ENCODE measurements around the gene ACTL9. TPM values are rescaled to one million over a fixed set of nuclear protein-coding genes. Genes with fewer than 3 reads are reported as not detected.

Gene ACTL9
- total RNA-seq, 2 experiments from 2014 or later = not detected

DNA sequence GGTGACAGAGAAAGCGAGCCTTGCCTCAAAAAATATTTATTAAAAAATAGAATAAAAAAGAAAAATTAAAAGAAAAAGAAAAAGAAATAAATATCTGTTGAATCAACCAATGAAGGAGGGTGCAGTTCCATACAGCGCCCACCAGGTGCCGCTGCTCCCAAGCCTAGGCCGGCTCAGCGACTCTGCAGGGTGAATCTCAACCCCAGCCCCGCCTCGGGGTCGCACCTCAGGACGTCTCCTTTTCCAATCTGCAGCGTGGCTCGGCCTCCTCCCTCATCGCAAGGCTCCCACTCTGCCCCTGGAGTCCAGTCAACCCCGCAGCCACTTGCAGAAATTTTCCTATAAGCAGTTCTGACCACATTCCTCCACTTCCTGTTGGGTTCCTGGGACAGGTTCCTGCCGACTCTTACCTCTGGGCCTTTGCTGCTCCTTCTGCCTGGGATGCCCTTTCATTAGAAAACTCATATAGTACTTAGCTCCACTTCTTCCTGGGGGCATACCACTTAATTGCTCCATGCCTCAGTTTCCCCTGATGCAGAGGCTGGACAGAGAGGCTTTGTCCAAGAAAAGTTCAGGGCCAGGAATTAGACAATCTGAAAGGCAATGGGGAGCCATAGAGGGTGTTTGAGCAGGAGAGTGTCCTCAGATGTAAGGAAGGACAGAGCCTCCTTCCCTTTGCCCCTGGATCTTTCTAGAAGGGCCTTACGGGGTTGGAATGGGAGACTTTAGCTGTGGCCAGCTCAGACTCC, 43.8 kb downstream of the ACTL9 start:
- ATAC-seq (ENCODE audit: low read depth) = peak; percentile 52
- Mint-ChIP-seq H3K27me3 (peaks cover 8% of the 10 kb centered on the region), H3K4me1 (peaks cover 12% of the 10 kb centered on the region), H3K36me3 (no peaks in the 10 kb centered on the region), H3K9me3 (no peaks in the 10 kb centered on the region), H3K4me3 (peak overlapping the region; percentile 68), H3K27ac (peak overlapping the region; percentile 32)
- POLR2A ChIA-PET = interaction anchor here (2.7 kb wide), 1 partner anchor 39 kb away, joined by 19 read pairs; no protein-coding TSS in a partner anchor
- peak; percentile 84 for DNase-seq

- H3K27me3 Mint-ChIP-seq = peaks cover 22% of the 10 kb centered on the region
- peaks cover 5% of the 10 kb centered on the region for H3K4me1 Mint-ChIP-seq
- no peaks in the 10 kb centered on the region for H3K9me3 Mint-ChIP-seq
- no peak overlapping the region for H3K27ac Mint-ChIP-seq
- ATAC-seq (ENCODE audit: low read depth) (no peak), DNase-seq (no peak)
- H3K4me3 Mint-ChIP-seq = no peak overlapping the region
- POLR2A ChIA-PET = no interaction called here
- no peaks in the 10 kb centered on the region for H3K36me3 Mint-ChIP-seq
Measured at GRCh38 chr19:8648240-8648639, 50.4 kb downstream of the ACTL9 start.

Other genes with a start within 250 kb of the ACTL9 start
- gene PRAM1, start 196.2 kb downstream of the ACTL9 start, total RNA-seq = 1 to 10 TPM; 2.3 to 2.5 TPM
- 10 to 100 TPM; 38.2 to 40.5 TPM for gene ZNF414, start 184.6 kb downstream of the ACTL9 start, total RNA-seq
- gene MYO1F, start 121.4 kb downstream of the ACTL9 start, total RNA-seq = 100 to 1,000 TPM; 306 to 332 TPM
- gene ADAMTS10, start 88.1 kb downstream of the ACTL9 start, total RNA-seq = 10 to 100 TPM; 40.3 to 41.3 TPM
- gene NFILZ, start 68.2 kb downstream of the ACTL9 start, total RNA-seq = not detected
- gene OR2Z1, start 22.8 kb upstream of the ACTL9 start, total RNA-seq = not detected
- gene ZNF558, start 133.5 kb upstream of the ACTL9 start, total RNA-seq = 10 to 100 TPM; 35.0 to 36.4 TPM
- not detected for gene MBD3L1, start 133.6 kb upstream of the ACTL9 start, total RNA-seq

Data from activated naive CD8-positive, alpha-beta T cell treated with anti-CD3 and anti-CD28 coated beads, Interleukin-2, amount 10 ng/mL, durations not matched to agents 7 days and 5 days (primary cell).